ENCODE measurements around the gene ULBP2. TPM values are rescaled to one million over a fixed set of nuclear protein-coding genes. Genes with fewer than 3 reads are reported as not detected.
"Not testable (repeated sequence)": the region's sequence is repeated elsewhere in the genome, so short reads cannot be mapped to it uniquely, and the experiment has no call there.

ULBP2 gene
- total and polyA plus RNA-seq, 5 donors from 2014 or later: 0.13 to 9.7 TPM; not detected in 3

DNA sequence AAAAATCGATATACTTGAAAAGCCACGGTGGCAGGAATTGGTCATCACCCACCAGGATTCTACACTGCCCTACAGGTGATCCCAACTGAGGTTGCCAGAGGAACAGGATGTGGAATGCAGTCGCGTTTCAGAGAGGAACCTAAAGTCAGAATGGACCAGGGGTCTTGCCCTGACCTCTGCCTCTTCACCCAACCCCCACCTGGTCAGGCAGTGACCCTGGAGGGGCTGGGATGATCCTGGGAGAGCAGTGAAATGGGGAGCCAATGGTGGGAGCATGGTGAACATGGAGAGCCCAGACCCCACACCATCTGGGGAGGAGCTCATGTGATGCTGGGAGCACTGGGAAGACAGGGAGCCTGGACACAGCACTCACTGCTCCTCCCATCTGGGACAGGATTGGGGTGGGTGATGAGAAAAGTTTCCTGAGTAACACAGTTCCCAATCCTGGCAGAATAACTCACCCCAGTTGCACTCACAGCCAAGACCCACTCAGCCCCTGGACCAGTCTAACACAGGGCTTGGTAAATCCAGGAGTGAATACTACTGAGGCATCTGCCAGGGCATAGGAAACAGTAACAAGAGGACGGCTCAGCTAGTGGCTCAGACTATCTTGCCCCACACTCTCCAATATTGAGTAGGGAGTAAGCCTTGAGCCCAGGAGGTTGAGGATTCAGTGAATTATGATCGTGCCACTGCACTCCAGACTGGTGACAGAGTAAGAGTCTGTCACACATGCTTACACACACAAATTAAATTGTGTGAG is 1.7 kb upstream of the ULBP2 start:
- Mint-ChIP-seq H3K27me3 (peaks cover 74% of the 10 kb centered on the region), H3K4me3 (peak overlapping the region; percentile 54 to 82 (median 78)), H3K4me1 (peaks cover 0 to 50% (median 18%) of the 10 kb centered on the region in 4 donors), H3K27ac (peak overlapping the region in 2 of 3 donors; percentile 31 to 71), H3K9me3 (peaks cover 0 to 2% (median 0%) of the 10 kb centered on the region in 7 donors), H3K36me3 (no peaks in the 10 kb centered on the region)
- no peak overlapping the region for H3K27ac ChIP-seq (ENCODE audit: insufficient read depth, low read length, poor library complexity, severe bottlenecking)
- no peak overlapping the region for H3K4me3 ChIP-seq (ENCODE audit: low read depth, low read length)
- peaks cover 39% of the 10 kb centered on the region for H3K4me1 ChIP-seq (ENCODE audit: control insufficient read depth, insufficient read depth, low read length, poor library complexity, severe bottlenecking)
- H3K27me3 ChIP-seq (ENCODE audit: control insufficient read depth, insufficient read depth, low read length): peaks cover 42% of the 10 kb centered on the region
- DNase-seq (no peak), ATAC-seq (ENCODE audit: low read depth in 2 of 2) (no peak)
- no peaks in the 10 kb centered on the region for H3K36me3 ChIP-seq (ENCODE audit: control insufficient read depth, insufficient read depth, low read length)
- H3K9me3 ChIP-seq (ENCODE audit: control insufficient read depth in 2 of 2, low read length in 2 of 2): no peaks in the 10 kb centered on the region

DNA sequence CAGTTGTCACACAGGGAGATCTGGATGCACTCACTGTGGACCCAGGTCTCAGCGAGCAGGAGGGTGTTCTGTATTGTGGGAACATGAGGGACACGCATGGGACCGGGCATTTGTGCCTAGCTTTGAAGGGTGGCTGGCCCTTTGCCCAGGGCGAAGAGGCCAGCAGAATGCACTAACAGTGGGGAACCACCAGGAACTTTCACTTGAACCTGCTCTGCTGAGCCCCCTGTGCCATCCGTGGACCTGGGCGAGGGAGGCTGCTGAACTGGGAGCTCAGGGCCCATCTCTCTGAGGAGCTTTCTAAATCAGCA is 1.2 kb upstream of the ULBP2 start:
- Histone ChIP-seq H3K4me1 (ENCODE audit: control insufficient read depth, insufficient read depth, low read length, poor library complexity, severe bottlenecking) (peaks cover 39% of the 10 kb centered on the region), H3K9me3 (ENCODE audit: control insufficient read depth in 2 of 2, low read length in 2 of 2) (no peaks in the 10 kb centered on the region), H3K27ac (ENCODE audit: insufficient read depth, low read length, poor library complexity, severe bottlenecking) (no peak overlapping the region), H3K4me3 (ENCODE audit: low read depth, low read length) (no peak overlapping the region), H3K36me3 (ENCODE audit: control insufficient read depth, insufficient read depth, low read length) (no peaks in the 10 kb centered on the region), H3K27me3 (ENCODE audit: control insufficient read depth, insufficient read depth, low read length) (peaks cover 36% of the 10 kb centered on the region)
- H3K27ac Mint-ChIP-seq: no peak overlapping the region
- peaks cover 0 to 2% (median 0%) of the 10 kb centered on the region in 7 donors for H3K9me3 Mint-ChIP-seq
- H3K36me3 Mint-ChIP-seq: no peaks in the 10 kb centered on the region
- H3K4me1 Mint-ChIP-seq: peaks cover 0 to 50% (median 18%) of the 10 kb centered on the region in 4 donors
- no peak for ATAC-seq (ENCODE audit: low read depth in 2 of 2)
- no peak for DNase-seq
- H3K4me3 Mint-ChIP-seq: peak overlapping the region; percentile 54 to 82 (median 78)
- H3K27me3 Mint-ChIP-seq: peaks cover 70% of the 10 kb centered on the region

DNA sequence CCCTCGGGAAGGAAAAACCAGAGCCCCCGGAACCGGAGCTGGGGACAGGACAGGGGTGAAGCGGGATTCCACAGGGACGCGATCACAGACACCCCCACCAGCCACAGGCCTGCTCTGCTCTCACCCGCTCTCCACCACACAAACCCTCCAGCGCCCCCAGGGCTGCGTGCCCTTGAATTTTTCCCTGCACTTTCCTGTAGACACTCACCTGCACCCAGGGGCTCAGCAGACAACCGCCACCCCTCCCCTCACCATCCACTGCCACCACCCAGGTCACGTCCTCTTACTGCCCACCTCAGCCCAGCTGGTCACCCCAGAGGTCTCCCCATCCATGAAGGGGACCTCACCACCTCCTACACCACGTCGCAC is 631 bp downstream of the ULBP2 start:
- Histone ChIP-seq H3K4me1 (ENCODE audit: control insufficient read depth, insufficient read depth, low read length, poor library complexity, severe bottlenecking) (peaks cover 38% of the 10 kb centered on the region), H3K9me3 (ENCODE audit: control insufficient read depth in 2 of 2, low read length in 2 of 2) (no peaks in the 10 kb centered on the region), H3K27ac (ENCODE audit: insufficient read depth, low read length, poor library complexity, severe bottlenecking) (no peak overlapping the region), H3K4me3 (ENCODE audit: low read depth, low read length) (peak overlapping the region; percentile 32), H3K36me3 (ENCODE audit: control insufficient read depth, insufficient read depth, low read length) (no peaks in the 10 kb centered on the region), H3K27me3 (ENCODE audit: control insufficient read depth, insufficient read depth, low read length) (peaks cover 23% of the 10 kb centered on the region)
- ATAC-seq (ENCODE audit: low read depth in 2 of 2): no peak
- H3K4me3 Mint-ChIP-seq: peak overlapping the region; percentile 86 to 95 (median 94)
- peak overlapping the region in 2 of 3 donors; percentile 62 to 91 for H3K27ac Mint-ChIP-seq
- peaks cover 0 to 2% (median 0%) of the 10 kb centered on the region in 7 donors for H3K9me3 Mint-ChIP-seq
- peaks cover 0 to 47% (median 18%) of the 10 kb centered on the region in 4 donors for H3K4me1 Mint-ChIP-seq
- H3K36me3 Mint-ChIP-seq: no peaks in the 10 kb centered on the region
- DNase-seq: no peak
- peaks cover 58% of the 10 kb centered on the region for H3K27me3 Mint-ChIP-seq

DNA sequence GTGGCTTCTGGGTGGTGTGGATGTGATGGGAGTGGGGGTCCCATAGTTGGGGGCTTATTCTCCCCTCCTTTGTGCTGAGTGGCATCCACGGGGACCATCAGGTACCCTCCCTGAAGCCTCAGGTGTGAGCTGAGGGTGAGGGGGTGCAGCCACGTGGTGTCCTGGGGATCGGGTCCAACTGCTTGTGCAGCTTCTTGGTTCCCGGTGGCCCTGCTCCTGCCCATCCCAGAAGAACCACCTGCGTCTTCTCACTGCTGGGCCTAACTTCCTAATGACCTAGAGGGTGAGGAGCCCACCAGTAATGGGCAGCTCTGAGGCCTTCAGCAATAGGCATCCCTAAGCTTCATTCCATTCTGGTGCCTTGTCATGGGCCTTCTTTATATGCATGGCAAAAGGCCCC is 1.5 kb downstream of the ULBP2 start:
- Mint-ChIP-seq H3K27me3 (peaks cover 56% of the 10 kb centered on the region), H3K4me3 (peak overlapping the region; percentile 54 to 86 (median 72)), H3K4me1 (peaks cover 0 to 40% (median 18%) of the 10 kb centered on the region in 4 donors)
- H3K27ac Mint-ChIP-seq; H3K36me3 ChIP-seq (ENCODE audit: control insufficient read depth, insufficient read depth, low read length); ATAC-seq (ENCODE audit: low read depth in 2 of 2); DNase-seq; H3K27ac ChIP-seq (ENCODE audit: insufficient read depth, low read length, poor library complexity, severe bottlenecking); H3K9me3 Mint-ChIP-seq; H3K4me3 ChIP-seq (ENCODE audit: low read depth, low read length); H3K9me3 ChIP-seq (ENCODE audit: control insufficient read depth in 2 of 2, low read length in 2 of 2); H3K36me3 Mint-ChIP-seq: not testable (repeated sequence)
- Histone ChIP-seq H3K27me3 (ENCODE audit: control insufficient read depth, insufficient read depth, low read length) (peaks cover 20% of the 10 kb centered on the region), H3K4me1 (ENCODE audit: control insufficient read depth, insufficient read depth, low read length, poor library complexity, severe bottlenecking) (peaks cover 32% of the 10 kb centered on the region)

DNA sequence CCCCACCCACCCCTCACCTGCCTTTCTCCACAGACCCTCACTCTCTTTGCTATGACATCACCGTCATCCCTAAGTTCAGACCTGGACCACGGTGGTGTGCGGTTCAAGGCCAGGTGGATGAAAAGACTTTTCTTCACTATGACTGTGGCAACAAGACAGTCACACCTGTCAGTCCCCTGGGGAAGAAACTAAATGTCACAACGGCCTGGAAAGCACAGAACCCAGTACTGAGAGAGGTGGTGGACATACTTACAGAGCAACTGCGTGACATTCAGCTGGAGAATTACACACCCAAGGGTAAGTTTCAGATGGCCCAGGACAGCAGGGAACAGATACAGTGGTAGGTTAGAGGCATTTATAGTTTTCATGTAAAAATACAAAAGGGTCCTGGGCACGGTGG is 3.5 kb downstream of the ULBP2 start:
- not testable (repeated sequence) for DNase-seq
- peaks cover 49% of the 10 kb centered on the region for H3K27me3 Mint-ChIP-seq

DNA sequence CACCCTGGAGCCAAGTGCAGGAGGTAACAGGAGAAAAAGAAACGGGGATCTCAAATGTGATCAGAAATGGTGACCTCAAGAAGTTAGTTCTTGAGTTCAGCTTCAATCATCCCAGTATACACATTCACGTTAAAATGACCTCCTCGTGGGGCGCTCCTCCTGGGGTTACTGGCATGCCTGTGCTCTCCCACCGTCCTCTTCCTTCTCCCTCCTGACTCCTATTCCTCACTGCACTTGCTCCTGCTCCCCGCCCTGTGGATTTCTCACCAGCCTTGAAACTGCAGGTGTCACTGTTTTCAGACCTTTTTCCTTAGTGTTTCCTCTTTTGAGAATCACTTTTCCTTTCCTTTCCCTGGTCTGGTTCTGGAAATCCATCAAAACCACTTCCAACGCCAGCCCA is 4.8 kb downstream of the ULBP2 start:
- H3K4me3 Mint-ChIP-seq; H3K36me3 ChIP-seq (ENCODE audit: control insufficient read depth, insufficient read depth, low read length); DNase-seq; H3K4me1 ChIP-seq (ENCODE audit: control insufficient read depth, insufficient read depth, low read length, poor library complexity, severe bottlenecking); ATAC-seq (ENCODE audit: low read depth in 2 of 2); H3K4me3 ChIP-seq (ENCODE audit: low read depth, low read length); H3K27ac Mint-ChIP-seq; H3K9me3 Mint-ChIP-seq; H3K27ac ChIP-seq (ENCODE audit: insufficient read depth, low read length, poor library complexity, severe bottlenecking); H3K9me3 ChIP-seq (ENCODE audit: control insufficient read depth in 2 of 2, low read length in 2 of 2); H3K36me3 Mint-ChIP-seq; H3K27me3 ChIP-seq (ENCODE audit: control insufficient read depth, insufficient read depth, low read length): not testable (repeated sequence)
- Mint-ChIP-seq H3K27me3 (peaks cover 48% of the 10 kb centered on the region), H3K4me1 (peaks cover 0 to 11% (median 4%) of the 10 kb centered on the region in 4 donors)

More for the DNA sequence above, 3.5 kb downstream of the ULBP2 start:
- not testable (repeated sequence) for H3K9me3 Mint-ChIP-seq; H3K4me3 ChIP-seq (ENCODE audit: low read depth, low read length); H3K9me3 ChIP-seq (ENCODE audit: control insufficient read depth in 2 of 2, low read length in 2 of 2); ATAC-seq (ENCODE audit: low read depth in 2 of 2); H3K27me3 ChIP-seq (ENCODE audit: control insufficient read depth, insufficient read depth, low read length); H3K36me3 ChIP-seq (ENCODE audit: control insufficient read depth, insufficient read depth, low read length); H3K27ac ChIP-seq (ENCODE audit: insufficient read depth, low read length, poor library complexity, severe bottlenecking); H3K27ac Mint-ChIP-seq; H3K36me3 Mint-ChIP-seq
- peak overlapping the region in 1 of 4 donors; percentile 69 for H3K4me3 Mint-ChIP-seq
- peaks cover 0 to 22% (median 7%) of the 10 kb centered on the region in 4 donors for H3K4me1 Mint-ChIP-seq
- H3K4me1 ChIP-seq (ENCODE audit: control insufficient read depth, insufficient read depth, low read length, poor library complexity, severe bottlenecking): peaks cover 20% of the 10 kb centered on the region

DNA sequence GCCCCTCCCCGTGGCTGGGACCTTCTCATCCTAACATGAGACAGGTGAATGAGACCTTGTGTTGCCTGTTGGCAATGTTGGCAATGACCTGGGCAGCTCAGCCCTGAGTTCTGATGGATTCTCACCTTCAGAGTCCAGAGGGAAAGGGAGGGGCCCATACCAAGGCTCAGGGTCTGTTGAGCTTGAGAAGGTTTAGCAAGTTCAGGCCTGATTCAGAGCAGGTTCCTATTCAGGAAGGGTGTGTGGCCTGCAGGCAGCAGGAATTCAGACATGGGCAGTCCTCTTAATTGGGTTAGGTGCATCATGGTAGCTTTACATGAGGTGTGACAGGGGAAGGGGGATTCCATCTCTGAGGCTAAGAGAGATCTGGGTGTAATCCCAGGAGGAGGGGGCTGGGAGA is 5.7 kb downstream of the ULBP2 start:
- not testable (repeated sequence) for H3K9me3 Mint-ChIP-seq; H3K4me3 Mint-ChIP-seq; H3K36me3 Mint-ChIP-seq; H3K27ac ChIP-seq (ENCODE audit: insufficient read depth, low read length, poor library complexity, severe bottlenecking); ATAC-seq (ENCODE audit: low read depth in 2 of 2); DNase-seq; H3K4me3 ChIP-seq (ENCODE audit: low read depth, low read length); H3K4me1 ChIP-seq (ENCODE audit: control insufficient read depth, insufficient read depth, low read length, poor library complexity, severe bottlenecking); H3K9me3 ChIP-seq (ENCODE audit: control insufficient read depth in 2 of 2, low read length in 2 of 2); H3K4me1 Mint-ChIP-seq; H3K36me3 ChIP-seq (ENCODE audit: control insufficient read depth, insufficient read depth, low read length)
- peaks cover 15% of the 10 kb centered on the region for H3K27me3 ChIP-seq (ENCODE audit: control insufficient read depth, insufficient read depth, low read length)
- Mint-ChIP-seq H3K27me3 (peaks cover 48% of the 10 kb centered on the region), H3K27ac (peak overlapping the region in 1 of 3 donors; percentile 39)

DNA sequence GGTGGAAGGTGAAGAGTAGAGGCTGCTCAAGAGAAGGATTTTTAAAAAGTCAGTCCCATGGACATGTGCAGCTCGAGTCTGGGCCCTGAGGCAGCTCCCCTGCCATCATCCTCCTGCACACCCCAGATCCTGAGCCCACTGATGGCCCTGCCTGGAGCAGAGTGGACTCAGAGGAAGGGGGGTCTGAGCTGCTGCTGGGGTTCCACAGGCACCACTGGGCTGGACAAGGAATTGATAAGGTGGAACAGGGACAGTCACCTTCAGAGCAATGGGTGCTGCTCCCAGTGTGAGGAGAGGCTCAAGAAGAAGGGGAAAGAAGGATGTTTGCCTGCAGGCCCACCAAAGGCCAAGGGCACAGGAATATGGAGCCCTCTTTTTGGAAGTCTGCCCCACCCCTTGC is 6.2 kb downstream of the ULBP2 start:
- Mint-ChIP-seq H3K36me3 (no peaks in the 10 kb centered on the region), H3K27ac (peak overlapping the region in 1 of 3 donors; percentile 39), H3K9me3 (peaks cover 0 to 3% (median 0%) of the 10 kb centered on the region in 7 donors), H3K27me3 (peaks cover 49% of the 10 kb centered on the region), H3K4me1 (peaks cover 0 to 2% (median under 1%) of the 10 kb centered on the region in 4 donors), H3K4me3 (no peak overlapping the region)
- Histone ChIP-seq H3K27me3 (ENCODE audit: control insufficient read depth, insufficient read depth, low read length) (peaks cover 19% of the 10 kb centered on the region), H3K36me3 (ENCODE audit: control insufficient read depth, insufficient read depth, low read length) (no peaks in the 10 kb centered on the region), H3K4me1 (ENCODE audit: control insufficient read depth, insufficient read depth, low read length, poor library complexity, severe bottlenecking) (no peaks in the 10 kb centered on the region), H3K9me3 (ENCODE audit: control insufficient read depth in 2 of 2, low read length in 2 of 2) (no peaks in the 10 kb centered on the region), H3K27ac (ENCODE audit: insufficient read depth, low read length, poor library complexity, severe bottlenecking) (no peak overlapping the region), H3K4me3 (ENCODE audit: low read depth, low read length) (no peak overlapping the region)
- no peak for DNase-seq
- no peak for ATAC-seq (ENCODE audit: low read depth in 2 of 2)

Data from CD4-positive, CD25-positive, alpha-beta regulatory T cell (primary cell).